ENCODE measurements around the gene MS4A2. TPM values are rescaled to one million over a fixed set of nuclear protein-coding genes. Genes with fewer than 3 reads are reported as not detected.

The MS4A2 gene
- total and polyA plus RNA-seq, 11 donors, result 0.01 to 0.57 (median 0.18) TPM; not detected in 1

- no peaks in the 10 kb centered on the region for H3K4me1 ChIP-seq
- ATAC-seq (no peak), DNase-seq (no peak)
- H3K36me3 ChIP-seq, result no peaks in the 10 kb centered on the region
- no peaks in the 10 kb centered on the region for H3K9me3 ChIP-seq
- no peaks in the 10 kb centered on the region for H3K27me3 ChIP-seq
- H3K27ac ChIP-seq, result no peak overlapping the region
- TF ChIP-seq, protein P1, sequence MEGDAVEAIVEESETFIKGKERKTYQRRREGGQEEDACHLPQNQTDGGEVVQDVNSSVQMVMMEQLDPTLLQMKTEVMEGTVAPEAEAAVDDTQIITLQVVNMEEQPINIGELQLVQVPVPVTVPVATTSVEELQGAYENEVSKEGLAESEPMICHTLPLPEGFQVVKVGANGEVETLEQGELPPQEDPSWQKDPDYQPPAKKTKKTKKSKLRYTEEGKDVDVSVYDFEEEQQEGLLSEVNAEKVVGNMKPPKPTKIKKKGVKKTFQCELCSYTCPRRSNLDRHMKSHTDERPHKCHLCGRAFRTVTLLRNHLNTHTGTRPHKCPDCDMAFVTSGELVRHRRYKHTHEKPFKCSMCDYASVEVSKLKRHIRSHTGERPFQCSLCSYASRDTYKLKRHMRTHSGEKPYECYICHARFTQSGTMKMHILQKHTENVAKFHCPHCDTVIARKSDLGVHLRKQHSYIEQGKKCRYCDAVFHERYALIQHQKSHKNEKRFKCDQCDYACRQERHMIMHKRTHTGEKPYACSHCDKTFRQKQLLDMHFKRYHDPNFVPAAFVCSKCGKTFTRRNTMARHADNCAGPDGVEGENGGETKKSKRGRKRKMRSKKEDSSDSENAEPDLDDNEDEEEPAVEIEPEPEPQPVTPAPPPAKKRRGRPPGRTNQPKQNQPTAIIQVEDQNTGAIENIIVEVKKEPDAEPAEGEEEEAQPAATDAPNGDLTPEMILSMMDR (IDR thresholded peaks at IDR 0.05), result no peak
- no peak for TF ChIP-seq POLR2A (IDR thresholded peaks at IDR 0.05)
- H3K4me3 ChIP-seq, result no peak overlapping the region
- intact Hi-C loops (cut with DNase I), result no loop called here
- WGBS, 4 donors, result 65 to 81% (median 72%) methylated on average over 2 of the region's 2 CpGs
Observed at GRCh38 chr11:60111793-60112192, 23.3 kb downstream of the MS4A2 start.

- TF ChIP-seq POLR2A (IDR thresholded peaks at IDR 0.05), result no peak
- TF ChIP-seq, protein P1 (IDR thresholded peaks at IDR 0.05), result no peak
- intact Hi-C loops (cut with DNase I), result no loop called here
- no peaks in the 10 kb centered on the region for H3K4me1 ChIP-seq
- no peak overlapping the region for H3K27ac ChIP-seq
- ATAC-seq (no peak), DNase-seq (no peak)
- H3K27me3 ChIP-seq, result no peaks in the 10 kb centered on the region
- no peak overlapping the region for H3K4me3 ChIP-seq
- H3K9me3 ChIP-seq, result no peaks in the 10 kb centered on the region
- H3K36me3 ChIP-seq, result no peaks in the 10 kb centered on the region
Observed at GRCh38 chr11:60116996-60117790, 28.7 kb downstream of the MS4A2 start.

- Histone ChIP-seq H3K4me1 (no peaks in the 10 kb centered on the region), H3K4me3 (no peak overlapping the region), H3K27me3 (no peaks in the 10 kb centered on the region), H3K27ac (no peak overlapping the region), H3K9me3 (no peaks in the 10 kb centered on the region), H3K36me3 (no peaks in the 10 kb centered on the region)
- TF ChIP-seq POLR2A (IDR thresholded peaks at IDR 0.05), result no peak
- TF ChIP-seq, protein P1 (IDR thresholded peaks at IDR 0.05), result peak in 3 of 12 donors; percentile 9 to 19 (median 11)
- no peak for ATAC-seq
- no peak for DNase-seq
- 53 to 64% (median 58%) methylated on average over 2 of the region's 2 CpGs for WGBS, 4 donors
- intact Hi-C loops (cut with DNase I), result no loop called here
Observed at GRCh38 chr11:60118338-60118737, 29.9 kb downstream of the MS4A2 start.

- intact Hi-C loops (cut with DNase I), result no loop called here
- no peak for TF ChIP-seq POLR2A (IDR thresholded peaks at IDR 0.05)
- TF ChIP-seq, protein P1 (IDR thresholded peaks at IDR 0.05), result no peak
- no peak overlapping the region for H3K27ac ChIP-seq
- no peaks in the 10 kb centered on the region for H3K36me3 ChIP-seq
- H3K4me1 ChIP-seq, result no peaks in the 10 kb centered on the region
- WGBS, 4 donors, result 77 to 89% (median 81%) methylated on average over 2 of the region's 2 CpGs
- DNase-seq (no peak), ATAC-seq (no peak)
- no peak overlapping the region for H3K4me3 ChIP-seq
- H3K27me3 ChIP-seq, result no peaks in the 10 kb centered on the region
- H3K9me3 ChIP-seq, result no peaks in the 10 kb centered on the region
Observed at GRCh38 chr11:60119710-60120109, 31.2 kb downstream of the MS4A2 start.
